Measurements from ENCODE around the gene PAQR5.

The PAQR5 gene

GRCh38 chr15:69392352-69392751 lies 93.6 kb downstream of the PAQR5 start:
- DNase-seq (ENCODE audit: low read depth in 2 of 2) = no peak

- no peak for DNase-seq (ENCODE audit: low read depth in 2 of 2)
Measured at GRCh38 chr15:69393831-69394491, 95.2 kb downstream of the PAQR5 start.

GRCh38 chr15:69394556-69395282 lies 96.0 kb downstream of the PAQR5 start:
- peak; percentile 68 to 69 for DNase-seq (ENCODE audit: low read depth in 2 of 2)

GRCh38 chr15:69395460-69395859 lies 96.7 kb downstream of the PAQR5 start:
- no peak for DNase-seq (ENCODE audit: low read depth in 2 of 2)

- DNase-seq (ENCODE audit: low read depth in 2 of 2) = no peak
Measured at GRCh38 chr15:69395991-69396390, 97.3 kb downstream of the PAQR5 start.

- no peak for DNase-seq (ENCODE audit: low read depth in 2 of 2)
Measured at GRCh38 chr15:69398491-69398891, 99.8 kb downstream of the PAQR5 start.

- DNase-seq (ENCODE audit: low read depth in 2 of 2) = peak; percentile 34 to 47
Measured at GRCh38 chr15:69400850-69401249, 102.1 kb downstream of the PAQR5 start.

- no peak for DNase-seq (ENCODE audit: low read depth in 2 of 2)
Measured at GRCh38 chr15:69402816-69403215, 104.1 kb downstream of the PAQR5 start.

GRCh38 chr15:69403594-69403993 lies 104.9 kb downstream of the PAQR5 start:
- no peak for DNase-seq (ENCODE audit: low read depth in 2 of 2)

GRCh38 chr15:69405110-69405509 lies 106.4 kb downstream of the PAQR5 start:
- no peak for DNase-seq (ENCODE audit: low read depth in 2 of 2)

- DNase-seq (ENCODE audit: low read depth in 2 of 2) = no peak
Measured at GRCh38 chr15:69407719-69408400, 109.1 kb downstream of the PAQR5 start.

- no peak for DNase-seq (ENCODE audit: low read depth in 2 of 2)
Measured at GRCh38 chr15:69408841-69409240, 110.1 kb downstream of the PAQR5 start.

GRCh38 chr15:69410248-69410874 lies 111.6 kb downstream of the PAQR5 start:
- no peak for DNase-seq (ENCODE audit: low read depth in 2 of 2)

- no peak for DNase-seq (ENCODE audit: low read depth in 2 of 2)
Measured at GRCh38 chr15:69412274-69412673, 113.6 kb downstream of the PAQR5 start.

GRCh38 chr15:69412701-69413100 lies 114.0 kb downstream of the PAQR5 start:
- DNase-seq (ENCODE audit: low read depth in 2 of 2) = no peak

GRCh38 chr15:69413822-69414700 lies 115.3 kb downstream of the PAQR5 start, which contains the start of gene KIF23:
Gene KIF23, plus strand, starts transcription at chr15:69414349. Its CDS starts 117 bp downstream, at chr15:69414466.
- peak; percentile 89 to 90 for DNase-seq (ENCODE audit: low read depth in 2 of 2)

GRCh38 chr15:69414701-69415167 lies 116.0 kb downstream of the PAQR5 start:
- no peak for DNase-seq (ENCODE audit: low read depth in 2 of 2)

- DNase-seq (ENCODE audit: low read depth in 2 of 2) = no peak
Measured at GRCh38 chr15:69415381-69415780, 116.7 kb downstream of the PAQR5 start.

GRCh38 chr15:69417581-69417980 lies 118.9 kb downstream of the PAQR5 start:
- no peak for DNase-seq (ENCODE audit: low read depth in 2 of 2)

GRCh38 chr15:69421498-69421897 lies 122.8 kb downstream of the PAQR5 start:
- DNase-seq (ENCODE audit: low read depth in 2 of 2) = no peak

- DNase-seq (ENCODE audit: low read depth in 2 of 2) = no peak
Measured at GRCh38 chr15:69422336-69422895, 123.7 kb downstream of the PAQR5 start.

Measured in stimulated activated CD8-positive, alpha-beta memory T cell treated with anti-CD3 and anti-CD28 coated beads, Interleukin-15, amount 100 ng/mL, for 48 hours (primary cell).